H1 (cell line): ENCODE measurements around the gene UNC13D. TPM values are rescaled to one million over a fixed set of nuclear protein-coding genes. Genes with fewer than 3 reads are reported as not detected.

Experiments
- CTCF ChIA-PET: fragments of 300-600 bp; sonication (Branson Sonifier 250); formaldehyde crosslinking; loops from one replicate; lab custom pipeline; 2021; ENCODE audit not compliant: partially characterized antibody; lab: Charles Lee
- POLR2A ChIA-PET: fragments of 300-600 bp; sonication (Branson Sonifier 250); formaldehyde crosslinking; loops from one replicate; lab custom pipeline; 2021; ENCODE audit warnings: inconsistent platforms; ENCODE audit not compliant: partially characterized antibody; lab: Charles Lee
- DNase-seq, 2 experiments: peaks; one replicate each; pipeline versions ENCODE4 v3.0.0 to v3.0.0-alpha.2; 2010 to 2022; ENCODE audit warnings: low spot score in 2 of 2, low read depth in 1 of 2, mixed read lengths in 1 of 2
- FAIRE-seq: peaks from 2 replicates; lab custom pipeline; 2011; peaks lifted over from hg19 to GRCh38; lab: Jason Lieb, UNC
- H2AFZ ChIP-seq: 2 replicates; pipeline ENCODE4 v1.8.1; 2012; ENCODE audit warnings: low read length, inconsistent platforms
- H2AK5ac ChIP-seq: 2 replicates; pipeline ENCODE4 v1.6.1; 2013; ENCODE audit warnings: low read depth, low read length
- H2BK120ac ChIP-seq: replicated peaks from 2 replicates; pipeline ENCODE3; 2013; ENCODE audit warnings: low read depth, low read length, inconsistent platforms
- H2BK12ac ChIP-seq: 2 replicates; pipeline ENCODE4 v1.6.1; 2013; ENCODE audit warnings: low read depth, low read length
- H2BK15ac ChIP-seq: 2 replicates; pipeline ENCODE4 v1.6.1; 2013; ENCODE audit warnings: low read length
- H2BK20ac ChIP-seq: 2 replicates; pipeline ENCODE4 v1.6.1; 2013; ENCODE audit warnings: low read length
- H2BK5ac ChIP-seq: 2 replicates; pipeline ENCODE4 v1.6.1; 2013; ENCODE audit warnings: low read depth, low read length
- H3K14ac ChIP-seq: 2 replicates; pipeline ENCODE4 v1.6.1; 2013; ENCODE audit warnings: inconsistent platforms; ENCODE audit not compliant: insufficient read length
- H3K18ac ChIP-seq: 2 replicates; pipeline ENCODE4 v1.6.1; 2013; ENCODE audit warnings: low read length; ENCODE audit errors: extremely low read depth
- H3K23ac ChIP-seq: 2 replicates; pipeline ENCODE4 v1.6.1; 2013; ENCODE audit warnings: inconsistent platforms; ENCODE audit not compliant: insufficient read length
- H3K23me2 ChIP-seq: 2 replicates; pipeline ENCODE4 v1.6.1; 2013; ENCODE audit warnings: low read depth, low read length
- H3K27ac ChIP-seq: 2 replicates; pipeline ENCODE4 v1.6.1; 2011; ENCODE audit warnings: low read depth, low read length, inconsistent platforms
- H3K27me3 ChIP-seq, 4 experiments: replicated peaks in 1 of 4; 1 replicate in 1 of 4; 2 replicates in 3 of 4; pipeline versions ENCODE4 v1.6.1 to v1.8.1; 2011 to 2013; ENCODE audit warnings: low read length in 3 of 4, mild to moderate bottlenecking in 3 of 4, inconsistent platforms in 2 of 4, mixed read lengths in 2 of 4, moderate library complexity in 1 of 4; ENCODE audit not compliant: control insufficient read depth in 3 of 4, insufficient read depth in 3 of 4; ENCODE audit errors: extremely low read depth in 1 of 4
- H3K36me3 ChIP-seq, 4 experiments: 2 replicates each; pipeline versions ENCODE4 v1.6.1 to v1.8.1; 2011 to 2013; ENCODE audit warnings: mild to moderate bottlenecking in 4 of 4, low read length in 3 of 4, moderate library complexity in 2 of 4, control low read depth in 1 of 4, inconsistent platforms in 1 of 4; ENCODE audit not compliant: insufficient read depth in 4 of 4, control insufficient read depth in 2 of 4
- H3K4ac ChIP-seq: replicated peaks from 2 replicates; pipeline ENCODE3; 2013; ENCODE audit warnings: low read length, low read depth, mixed read lengths, inconsistent platforms; ENCODE audit not compliant: insufficient read length
- H3K4me1 ChIP-seq, 4 experiments: replicated peaks in 1 of 4; 1 replicate in 1 of 4; 2 replicates in 3 of 4; pipeline versions ENCODE4 v1.6.1 to v1.8.1; 2011 to 2013; ENCODE audit warnings: low read length in 3 of 4, inconsistent platforms in 2 of 4, mixed read lengths in 1 of 4; ENCODE audit not compliant: insufficient read depth in 4 of 4, control insufficient read depth in 3 of 4
- H3K4me2 ChIP-seq, 2 experiments: 2 replicates each; pipeline versions ENCODE4 v1.6.1 to v1.8.1; 2011 to 2013; ENCODE audit warnings: low read depth in 2 of 2, low read length in 2 of 2, control low read depth in 1 of 2, inconsistent platforms in 1 of 2, mild to moderate bottlenecking in 1 of 2; ENCODE audit not compliant: insufficient read depth in 1 of 2
- H3K4me3 ChIP-seq, 4 experiments: fragments of 200-600, 300-600 bp in 1 of 4; sonication (generic), shearing (Covaris generic), sonication (Bioruptor Twin) in 1 of 4; 2 replicates each; pipeline versions ENCODE4 v1.5.1 to v1.8.1; 2011 to 2016; ENCODE audit warnings: low read length in 4 of 4, low read depth in 3 of 4, control low read depth in 2 of 4, inconsistent platforms in 2 of 4, mild to moderate bottlenecking in 2 of 4, mixed read lengths in 1 of 4, moderate library complexity in 1 of 4; ENCODE audit not compliant: insufficient read depth in 2 of 4; ENCODE audit errors: extremely low read depth in 1 of 4
- H3K56ac ChIP-seq: replicated peaks from 2 replicates; pipeline ENCODE3; 2013; ENCODE audit warnings: low read depth, mild to moderate bottlenecking, mixed read lengths, low read length, inconsistent platforms; ENCODE audit not compliant: insufficient read length
- H3K79me1 ChIP-seq: 2 replicates; pipeline ENCODE4 v1.6.1; 2013; ENCODE audit warnings: low read depth, low read length, control low read depth
- H3K79me2 ChIP-seq, 2 experiments: 2 replicates each; pipeline versions ENCODE4 v1.6.1 to v1.8.1; 2012 to 2013; ENCODE audit warnings: low read length in 2 of 2, mild to moderate bottlenecking in 2 of 2, inconsistent platforms in 1 of 2; ENCODE audit not compliant: insufficient read depth in 2 of 2, control insufficient read depth in 1 of 2
- H3K9ac ChIP-seq, 4 experiments: replicated peaks in 1 of 4; 1 replicate in 1 of 4; 2 replicates in 3 of 4; pipeline versions ENCODE4 v1.6.1 to v1.8.1; 2011 to 2013; ENCODE audit warnings: low read depth in 3 of 4, low read length in 3 of 4, control low read depth in 2 of 4, mild to moderate bottlenecking in 2 of 4, moderate library complexity in 2 of 4, inconsistent platforms in 1 of 4; ENCODE audit errors: extremely low read depth in 1 of 4
- H3K9me3 ChIP-seq, 2 experiments: 2 replicates each; pipeline versions ENCODE4 v1.6.1 to v1.8.1; 2012 to 2013; ENCODE audit warnings: mild to moderate bottlenecking in 2 of 2, moderate library complexity in 2 of 2, control low read depth in 1 of 2, inconsistent platforms in 1 of 2, low read depth in 1 of 2, low read length in 1 of 2, mixed read lengths in 1 of 2; ENCODE audit not compliant: insufficient read depth in 2 of 2
- H4K20me1 ChIP-seq, 2 experiments: replicated peaks in 1 of 2; 2 replicates each; pipeline versions ENCODE3 to v1.8.1; 2011 to 2013; ENCODE audit warnings: inconsistent platforms in 2 of 2, low read length in 2 of 2, mild to moderate bottlenecking in 1 of 2; ENCODE audit not compliant: insufficient read depth in 2 of 2, control insufficient read depth in 1 of 2
- H4K5ac ChIP-seq: 2 replicates; pipeline ENCODE4 v1.6.1; 2013; ENCODE audit warnings: low read length, low read depth, mixed read lengths, inconsistent platforms; ENCODE audit not compliant: insufficient read length
- H4K8ac ChIP-seq: 2 replicates; pipeline ENCODE4 v1.8.0; 2013; ENCODE audit warnings: mild to moderate bottlenecking, moderate library complexity, low read length, inconsistent platforms; ENCODE audit not compliant: insufficient read depth; ENCODE audit errors: extremely low read depth
- H4K91ac ChIP-seq: replicated peaks from 2 replicates; pipeline ENCODE3; 2013; ENCODE audit warnings: low read length, mixed read lengths, inconsistent platforms; ENCODE audit not compliant: insufficient read length
- POLR2A ChIP-seq, 2 experiments: IDR thresholded peaks; 1 replicate in 1 of 2; 2 replicates in 1 of 2; pipeline ENCODE4 v1.6.1; 2011; ENCODE audit warnings: low read depth in 2 of 2, low read length in 2 of 2, mild to moderate bottlenecking in 2 of 2; ENCODE audit errors: control extremely low read depth in 1 of 2
- SRF ChIP-seq: IDR thresholded peaks from 2 replicates; pipeline ENCODE4 v1.6.1; 2011; ENCODE audit warnings: mild to moderate bottlenecking, low read depth, low read length, moderate library complexity
- WGBS, 2 experiments: shearing (Covaris generic) in 1 of 2; methylation state at CpG; one replicate each; pipeline versions ENCODE4 v1.1.6 to v1.1.7; 2013 to 2015; ENCODE audit warnings: low lambda C conversion rate in 2 of 2, mixed read lengths in 2 of 2, inconsistent platforms in 1 of 2, low coverage in 1 of 2, missing lambda C conversion rate in 1 of 2; ENCODE audit not compliant: insufficient replicate concordance in 2 of 2, insufficient coverage in 1 of 2, insufficient read length in 1 of 2; ENCODE audit errors: extremely low coverage in 1 of 2, missing lambda C conversion rate in 1 of 2; 5-methylcytosine and 5-hydroxymethylcytosine counted together
- polyA plus RNA-seq, 7 experiments: library from polyadenylated mRNA; depleted of rRNA in 3 of 7; stranded (reverse) in 5 of 7; unstranded in 2 of 7; fragments of >200 nt in 5 of 7; fragments of 200-250 nt in 2 of 7; gene quantifications; 1 replicate in 5 of 7; 2 replicates in 1 of 7; 4 replicates in 1 of 7; pipeline versions ENCODE4 v1.2.1 to v1.2.3, GENCODE V29; 2011 to 2013; ENCODE audit warnings: missing spikeins in 2 of 7, mixed read lengths in 2 of 7
- total RNA-seq: library from RNA; stranded (reverse); fragmentation: NEBNext Ultra II Directional; extraction: Animal tissue kit (Norgen Biotek cat#: 25700); gene quantifications from 2 replicates; pipeline ENCODE4 v1.2.1, GENCODE V29; 2021

Gene UNC13D
- total and polyA plus RNA-seq, 2 of the 8 experiments (the other 6 are each of a cell fraction or from before 2014, with no cell fraction given): 3.6 to 8.4 TPM

DNA sequence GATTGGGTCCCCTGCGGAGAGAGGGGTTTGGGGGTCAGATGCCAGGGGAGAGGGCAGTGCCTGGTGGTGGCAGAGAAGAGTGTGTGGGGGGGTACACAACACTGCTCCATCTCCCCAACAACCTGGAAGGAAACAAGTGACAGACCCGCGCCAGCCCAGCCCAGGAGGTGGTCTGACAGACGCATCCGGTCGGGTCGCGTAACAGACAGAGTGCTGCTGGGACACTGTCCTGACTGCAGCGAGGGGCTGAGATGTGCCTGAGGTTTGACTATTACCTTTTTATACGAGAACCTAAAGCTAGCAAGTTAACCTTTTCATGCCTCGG, 16.2 kb downstream of the UNC13D start:
- H3K9ac ChIP-seq: peak overlapping the region in 1 of 4 experiments; percentile 33; a peak in 2 of 7 replicates
- 65% methylated on average over 11 of the region's 11 CpGs; no CpG with 5 or more reads in 1 of the 2 experiments for WGBS, 2 experiments
- TF ChIP-seq POLR2A (IDR thresholded peaks at IDR 0.05; ENCODE audit: control extremely low read depth in 1 of 2, low read depth in 2 of 2, low read length in 2 of 2) (peak in 1 of 2 experiments; percentile 11; a peak in 1 of 3 replicates), SRF (no peak)

More for the DNA sequence above, 16.2 kb downstream of the UNC13D start:
- Histone ChIP-seq H2BK120ac (no peak overlapping the region), H3K23ac (no peak overlapping the region), H2AFZ (peak overlapping the region; percentile 47; the same call in 1 of the 2 replicates), H3K14ac (no peak overlapping the region), H3K79me2 (no peaks in the 10 kb centered on the region), H4K8ac (0 out of 2 replicates have a peak overlapping the region, but pooled peaks have one; percentile 90), H2AK5ac (no peak overlapping the region), H3K9me3 (no peaks in the 10 kb centered on the region), H4K91ac (no peak overlapping the region), H3K79me1 (0 out of 2 replicates have a peak, but pooled peaks cover 2% of the 10 kb centered on the region), H3K4me1 (peaks cover 0 to 31% (median 25%) of the 10 kb centered on the region in 4 experiments; a peak in 6 of 7 replicates), H3K56ac (no peak overlapping the region), H2BK15ac (no peak overlapping the region), H3K27ac (peak overlapping the region; percentile 13; the same call in 1 of the 2 replicates), H3K4ac (no peak overlapping the region), H3K18ac (peak overlapping the region; percentile 87), H4K5ac (no peak overlapping the region), H3K23me2 (peaks cover 2% of the 10 kb centered on the region; the same call in 1 of the 2 replicates), H2BK20ac (no peak overlapping the region), H4K20me1 (no peaks in the 10 kb centered on the region), H3K27me3 (no peaks in the 10 kb centered on the region), H3K36me3 (peaks cover 2 to 14% (median 11%) of the 10 kb centered on the region in 4 experiments; a peak in 7 of 8 replicates), H3K4me2 (peak overlapping the region; percentile 19 to 81; a peak in 3 of 4 replicates), H2BK5ac (0 out of 2 replicates have a peak overlapping the region, but pooled peaks have one; percentile 26), H3K4me3 (peak overlapping the region in 3 of 4 experiments; percentile 27 to 53 (median 45); a peak in 6 of 8 replicates), H2BK12ac (peak overlapping the region; percentile 63; the same call in 1 of the 2 replicates)
- ChIA-PET POLR2A (interaction anchor here (0.6 to 16.0 kb wide), 15 partner anchors 8 to 278 kb away, joined by 3 to 216 read pairs (median 5); partner anchors contain the start of genes SMIM5 and UNK), CTCF (interaction anchor here (0.8 to 21.9 kb wide), 18 partner anchors 8 to 168 kb away, joined by 3 to 563 read pairs (median 7); partner anchors contain the start of genes GALK1, UNC13D, UNK and WBP2)
- FAIRE-seq (no peak), DNase-seq (no peak)
